Activated CD8-positive, alpha-beta memory T cell treated with anti-CD3 and anti-CD28 coated beads, Interleukin-2, amount 50 U/mL, for 48 hours (primary cell): ENCODE data around the gene CENPT.
A peak's percentile ranks its signal among the peaks of the same experiment; 100 is the strongest.
"Not testable (repeated sequence)": the region's sequence is repeated elsewhere in the genome, so short reads cannot be mapped to it uniquely, and the experiment has no call there.

Experiments
- DNase-seq: peaks from one replicate; pipeline ENCODE4 v3.0.0-alpha.2; 2020

CENPT gene

DNA sequence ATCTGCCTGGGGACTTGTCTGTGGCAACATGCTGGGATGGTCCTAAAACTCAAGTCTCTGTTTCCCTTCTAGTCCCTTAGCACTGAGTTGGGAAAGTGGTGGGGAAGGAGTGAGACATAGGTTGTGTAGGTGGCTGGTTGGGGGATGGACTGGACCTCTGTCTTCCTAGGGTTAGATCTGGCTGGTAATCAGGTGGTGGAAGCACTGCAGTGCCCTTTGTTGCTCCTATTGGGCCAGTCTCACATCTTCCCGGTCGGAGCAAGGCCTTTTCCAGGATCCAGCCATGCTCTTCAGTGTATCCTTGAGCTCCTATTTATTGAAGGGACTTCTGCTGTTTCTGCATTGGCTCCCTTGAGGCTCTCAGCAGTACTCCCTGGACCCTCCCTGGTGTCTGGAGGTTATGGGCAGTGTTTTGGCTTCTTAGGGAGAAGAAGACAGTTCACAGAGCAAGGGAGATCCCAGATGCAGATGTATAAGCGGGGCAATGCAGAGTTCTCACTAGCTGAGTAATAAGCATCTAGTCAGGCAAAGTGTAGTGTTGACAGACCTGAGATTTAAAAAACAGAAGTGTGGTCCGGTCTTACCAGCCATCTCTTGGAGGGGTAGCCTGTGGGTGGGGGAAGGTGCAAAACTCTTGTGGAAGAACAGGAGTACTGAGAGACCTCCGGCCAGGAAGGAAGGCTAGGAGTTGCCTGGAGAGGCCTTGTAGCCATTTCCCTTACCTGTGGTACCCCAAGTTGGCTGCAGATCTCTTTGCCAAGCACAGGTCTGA lies 2.0 kb downstream of the CENPT start:
- no peak for DNase-seq

DNA sequence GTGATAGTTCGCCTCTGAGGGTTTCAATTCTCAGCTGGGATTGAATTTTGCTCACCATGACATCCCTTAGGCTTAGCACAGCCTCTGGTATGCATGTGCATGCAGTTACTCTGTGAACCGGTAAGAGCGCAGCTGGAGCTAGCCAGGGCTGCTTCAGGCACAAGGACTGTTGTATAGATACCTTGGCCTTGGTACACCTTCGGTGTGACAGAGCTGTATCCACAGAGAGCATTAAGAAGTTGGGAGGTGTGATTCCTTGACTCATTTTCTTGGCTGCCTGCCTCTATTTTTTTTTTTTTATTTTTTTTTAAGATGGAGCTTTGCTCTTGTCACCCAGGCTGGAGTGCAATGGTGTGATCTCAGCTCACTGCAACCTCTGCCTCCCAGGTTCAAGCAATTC lies 3.0 kb downstream of the CENPT start:
- DNase-seq, result no peak

GRCh38 chr16:67843343-67843765 lies 4.1 kb downstream of the CENPT start:
- DNase-seq, result no peak

GRCh38 chr16:67842509-67843342 lies 4.8 kb downstream of the CENPT start:
- DNase-seq, result peak; percentile 82

- DNase-seq, result peak; percentile 95
Observed at GRCh38 chr16:67841816-67842508, 5.5 kb downstream of the CENPT start, which contains the start of gene THAP11. Gene THAP11 (plus strand): TSS chr16:67842320. CDS start chr16:67842555, 235 bp downstream.

DNA sequence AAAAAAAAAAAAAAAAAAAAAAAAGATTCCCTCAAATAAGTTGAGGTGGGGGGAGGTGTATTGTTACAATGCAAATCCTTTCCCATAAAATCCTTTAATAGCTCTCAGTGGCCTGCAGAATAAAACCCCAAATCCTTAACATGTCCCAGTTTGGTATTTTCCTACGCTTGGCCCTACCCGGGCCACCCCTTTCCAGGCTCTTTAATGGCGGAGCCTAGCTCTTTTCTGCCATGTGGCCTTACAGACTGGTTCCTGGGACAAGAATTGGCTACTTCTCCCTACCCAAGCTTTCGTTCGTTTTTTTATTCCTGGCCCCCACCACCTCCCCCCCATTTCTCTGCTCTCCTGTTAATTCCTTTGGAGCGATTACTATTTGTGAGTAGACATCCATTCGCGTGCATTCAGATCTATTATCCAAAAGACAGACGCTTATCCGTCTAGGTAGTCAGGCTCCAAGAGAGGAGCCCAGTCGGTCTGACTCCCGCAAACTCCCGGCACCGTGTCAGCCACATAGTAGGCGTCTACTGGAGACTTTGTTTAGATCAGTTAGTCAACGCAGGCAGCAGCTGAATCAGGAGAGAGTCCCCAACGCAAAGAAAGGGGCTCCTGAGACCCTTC lies 6.2 kb downstream of the CENPT start:
- no peak for DNase-seq

- no peak for DNase-seq
Observed at GRCh38 chr16:67837811-67838210, 9.7 kb downstream of the CENPT start.

DNA sequence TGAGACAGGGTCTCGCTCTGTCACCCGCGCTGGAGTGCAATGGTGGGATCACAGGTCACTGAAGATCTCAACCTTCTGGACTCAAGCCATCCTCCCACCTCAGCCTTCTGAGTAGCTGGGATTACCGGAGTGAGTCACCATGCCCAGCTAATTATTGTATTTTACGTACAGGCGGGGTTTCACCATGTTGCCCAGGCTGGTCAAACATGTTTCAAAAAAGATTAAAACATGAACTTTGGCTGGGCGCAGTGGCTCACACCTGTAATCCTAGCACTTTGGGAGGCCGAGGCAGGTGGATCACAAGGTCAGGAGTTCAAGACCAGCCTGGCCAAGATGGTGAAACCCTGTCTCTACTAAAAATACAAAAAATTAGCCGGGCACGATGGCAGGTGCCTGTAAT lies 10.3 kb downstream of the CENPT start:
- DNase-seq, result not testable (repeated sequence)

GRCh38 chr16:67834242-67834614 lies 13.3 kb downstream of the CENPT start:
- no peak for DNase-seq

- DNase-seq, result peak; percentile 96
Observed at GRCh38 chr16:67833415-67834241, 13.9 kb downstream of the CENPT start.

DNA sequence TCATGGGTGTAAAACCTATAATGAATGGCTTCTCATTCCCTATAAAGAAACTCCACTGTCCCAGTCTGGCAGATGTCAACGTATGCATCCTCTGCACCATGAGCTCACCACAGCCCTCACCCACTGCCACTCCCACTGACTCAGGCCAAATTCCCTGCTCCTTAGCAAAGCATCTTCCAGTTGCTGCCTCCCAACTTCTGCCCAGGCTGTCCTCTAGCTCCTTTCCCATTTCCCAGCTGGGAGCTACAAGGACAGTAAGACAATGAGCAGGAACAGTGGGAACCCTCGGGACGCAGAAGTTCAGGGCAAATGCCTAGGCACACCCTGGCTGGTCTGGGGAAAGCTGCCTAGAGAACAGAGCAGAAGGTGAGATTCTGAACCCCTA lies 14.5 kb downstream of the CENPT start:
- no peak for DNase-seq

DNA sequence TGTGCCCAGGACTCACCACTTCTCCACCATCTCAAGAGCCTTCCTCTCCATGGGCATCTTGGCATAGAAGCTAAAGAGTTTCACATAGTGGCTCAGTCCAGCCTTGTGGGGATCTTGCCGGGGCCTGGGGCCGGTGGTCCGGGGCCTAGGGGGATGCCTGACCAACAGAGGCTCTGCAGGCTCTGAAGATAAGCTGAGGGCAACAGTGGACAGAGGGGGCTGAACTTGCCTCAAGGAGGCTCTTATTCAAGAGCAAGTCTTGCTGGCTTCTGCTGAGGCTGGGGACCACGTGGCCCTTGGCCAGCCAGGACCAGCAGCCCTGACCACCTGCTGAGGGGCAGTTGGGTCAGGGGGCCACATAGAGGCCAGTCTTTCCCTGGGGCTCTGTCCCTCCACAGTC lies 18.8 kb downstream of the CENPT start:
- DNase-seq, result no peak

GRCh38 chr16:67825906-67826305 lies 21.6 kb downstream of the CENPT start:
- no peak for DNase-seq

DNA sequence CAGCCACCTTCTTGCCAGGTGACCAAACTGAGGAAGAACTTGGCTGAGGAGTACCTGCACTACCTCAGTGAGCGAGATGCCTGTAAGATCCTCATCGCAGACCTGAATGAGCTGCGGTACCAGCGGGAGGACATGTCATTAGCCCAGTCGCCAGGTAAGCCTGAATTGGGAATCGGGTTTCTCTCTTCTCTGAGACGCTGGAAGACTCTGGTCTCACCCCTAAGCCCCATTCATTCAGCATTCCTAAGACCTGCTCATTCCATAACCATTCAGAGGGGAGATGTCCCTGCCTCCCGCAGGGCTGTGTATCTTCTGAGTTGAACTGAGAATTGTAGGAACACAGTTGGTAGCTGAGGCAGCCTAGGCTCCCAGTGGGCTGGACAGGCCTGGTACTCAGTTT lies 22.4 kb downstream of the CENPT start:
- no peak for DNase-seq

DNA sequence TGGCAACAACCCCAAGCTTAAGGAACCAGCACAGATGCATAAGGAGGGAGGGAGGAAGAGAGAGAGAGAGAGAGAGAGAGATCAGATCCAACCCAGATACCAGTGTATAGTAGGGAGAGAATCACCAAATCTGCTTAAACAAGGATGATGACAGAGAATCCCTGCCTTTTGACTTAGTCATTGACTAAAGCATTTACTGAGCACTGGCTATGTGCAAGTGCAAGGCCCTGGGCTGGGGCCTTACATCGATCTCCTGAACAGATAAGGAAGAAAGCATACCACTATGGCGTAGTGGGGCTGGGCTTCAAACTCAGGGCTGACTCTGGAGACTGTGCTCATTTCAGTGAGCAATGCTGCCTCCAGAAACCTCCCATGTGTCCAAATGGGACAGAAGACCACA lies 25.0 kb downstream of the CENPT start:
- no peak for DNase-seq

GRCh38 chr16:67820608-67821259 lies 26.8 kb downstream of the CENPT start:
- no peak for DNase-seq

DNA sequence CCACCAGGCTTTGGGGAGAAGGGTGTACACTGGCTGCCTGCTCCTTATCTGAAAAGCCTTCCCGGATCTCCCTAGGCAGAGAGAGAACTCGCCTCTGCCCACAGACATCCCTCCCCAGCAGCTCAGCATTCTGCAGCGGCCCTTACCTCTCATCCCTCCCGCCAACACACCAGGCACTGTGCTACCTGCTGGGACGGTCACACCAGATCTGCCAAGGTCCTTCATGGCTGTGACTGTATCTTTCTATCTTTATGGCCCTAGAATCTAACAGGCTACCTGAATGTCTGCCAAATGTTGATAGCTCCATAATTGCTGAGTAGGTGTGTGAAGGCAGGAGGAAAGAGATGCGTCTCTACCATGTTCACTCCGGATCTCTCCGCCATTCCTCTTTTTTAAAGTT lies 32.9 kb downstream of the CENPT start:
- DNase-seq, result no peak

GRCh38 chr16:67811899-67812298 lies 35.6 kb downstream of the CENPT start:
- no peak for DNase-seq

DNA sequence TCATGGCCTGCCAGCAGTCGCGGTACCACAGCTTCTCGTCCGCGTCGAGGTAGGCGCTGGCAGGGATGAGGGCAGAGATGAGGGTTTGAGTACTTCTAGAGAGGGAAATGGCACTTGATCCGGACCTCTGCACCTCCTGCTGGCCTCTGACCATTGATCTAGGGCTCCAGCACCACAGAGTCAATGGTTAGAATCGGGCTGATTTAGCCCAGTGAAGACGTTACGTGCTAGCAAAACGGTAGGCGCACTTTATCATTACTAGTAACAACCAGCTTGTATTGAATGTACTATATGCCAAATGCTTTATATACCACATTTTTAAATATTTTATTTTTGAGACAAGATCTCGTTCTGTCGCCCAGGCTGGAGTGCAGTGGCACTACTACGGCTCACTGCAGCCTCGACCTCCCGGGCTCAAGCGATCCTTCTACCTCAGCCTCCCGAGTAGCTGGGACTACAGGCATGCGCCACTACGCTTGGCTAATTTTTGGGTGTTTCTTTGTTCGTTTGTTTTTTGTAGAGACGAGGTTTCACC lies 40.3 kb downstream of the CENPT start:
- no peak for DNase-seq

GRCh38 chr16:67806428-67807147 lies 40.9 kb downstream of the CENPT start, which contains the start of the genes RANBP10 and TSNAXIP1:
Gene RANBP10 (minus strand): TSS chr16:67806560. CDS start chr16:67806536, 24 bp downstream.
Gene TSNAXIP1 (plus strand): TSS chr16:67806889. CDS start chr16:67807150, 261 bp downstream.
- peak; percentile 94 for DNase-seq
